Gastroesophageal sphincter (tissue), 3 donors: ENCODE data around the gene GBA2.

Experiments used
- CTCF ChIP-seq, 4 experiments: fragments of 200-600 bp in 2 of 4; fragments of 450-650 bp in 2 of 4; sonication (generic) in 1 of 4; IDR thresholded peaks; one replicate each; pipeline ENCODE4 v1.5.1; 2017 to 2019; ENCODE audit warnings: antibody characterized with exemption in 4 of 4, mild to moderate bottlenecking in 2 of 4, moderate library complexity in 2 of 4
- POLR2AphosphoS5 ChIP-seq: sonication (generic); formaldehyde crosslinking; IDR thresholded peaks from one replicate; pipeline ENCODE4 v1.6.1; 2017; ENCODE audit warnings: antibody characterized with exemption

DNA sequence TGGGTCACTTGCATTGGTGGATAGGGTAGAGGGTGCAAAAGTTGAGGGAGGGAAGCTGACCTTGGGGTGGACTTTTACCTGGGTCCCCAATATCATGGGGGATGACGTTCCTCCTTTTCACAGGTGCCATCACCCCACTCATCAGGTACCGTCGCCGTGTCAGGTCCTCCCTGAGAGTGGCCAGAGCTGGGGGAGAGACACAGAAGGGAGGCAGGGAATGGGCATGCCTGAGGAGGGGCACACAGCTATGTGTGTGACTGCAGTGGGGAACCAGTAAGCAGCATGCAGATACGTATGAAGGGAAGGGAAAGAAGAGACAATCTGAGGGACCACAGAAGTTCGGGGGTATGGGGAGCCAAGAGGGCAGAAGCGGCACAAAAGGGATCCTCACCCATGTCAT is 10.1 kb downstream of the GBA2 start:
- TF ChIP-seq CTCF (IDR thresholded peaks at IDR 0.05) (no peak), POLR2AphosphoS5 (no peak)
